Measurements from ENCODE around the gene PIP4K2C. TPM values are rescaled to one million over a fixed set of nuclear protein-coding genes. Genes with fewer than 3 reads are reported as not detected.
"Not testable (repeated sequence)": the region's sequence is repeated elsewhere in the genome, so short reads cannot be mapped to it uniquely, and the experiment has no call there.

PIP4K2C gene
- total RNA-seq, 2 experiments from 2014 or later: 21.4 to 22.2 TPM

GRCh38 chr12:57632958-57633840, 42.2 kb downstream of the PIP4K2C start, which contains the start of gene B4GALNT1:
B4GALNT1 (minus strand) TSS chr12:57633201; CDS start chr12:57632132, 1,069 bp downstream.
- Mint-ChIP-seq H3K9me3 (ENCODE audit: low read depth) (no peaks in the 10 kb centered on the region), H3K4me1 (peaks cover 7% of the 10 kb centered on the region), H3K27ac (no peak within 1 kb of the TSS), H3K4me3 (peak within 1 kb of the TSS; percentile 53), H3K36me3 (no peaks in the 10 kb centered on the region), H3K27me3 (peaks cover 62% of the 10 kb centered on the region)
- DNase-seq (peak; percentile 70), ATAC-seq (peak; percentile 90)
- CTCF ChIA-PET: interaction anchor here (0.6 to 6.8 kb wide), 24 partner anchors 9 to 180 kb away, joined by 3 to 59 read pairs (median 4); partner anchors contain the start of genes GLI1, INHBE and OS9

- CTCF ChIA-PET: interaction anchor here (1.4 to 2.3 kb wide), 3 partner anchors 9 to 53 kb away, joined by 4 to 6 read pairs (median 5); no protein-coding TSS in a partner anchor
- peaks cover 48% of the 10 kb centered on the region for H3K27me3 Mint-ChIP-seq
- not testable (repeated sequence) for H3K4me1 Mint-ChIP-seq; H3K4me3 Mint-ChIP-seq; ATAC-seq; H3K27ac Mint-ChIP-seq; H3K9me3 Mint-ChIP-seq (ENCODE audit: low read depth); DNase-seq; H3K36me3 Mint-ChIP-seq
These were observed 45.7 kb downstream of the PIP4K2C start for GRCh38 chr12:57636731-57637130.

GRCh38 chr12:57637364-57637763, 46.4 kb downstream of the PIP4K2C start:
- DNase-seq: no peak
- no peaks in the 10 kb centered on the region for H3K9me3 Mint-ChIP-seq (ENCODE audit: low read depth)

GRCh38 chr12:57638096-57638495, 47.1 kb downstream of the PIP4K2C start:
- H3K4me1 Mint-ChIP-seq: peaks cover 6% of the 10 kb centered on the region
- CTCF ChIA-PET: interaction anchor here (0.9 to 2.3 kb wide), 8 partner anchors 9 to 179 kb away, joined by 3 to 12 read pairs (median 4); no protein-coding TSS in a partner anchor
- H3K4me3 Mint-ChIP-seq: no peak overlapping the region
- H3K9me3 Mint-ChIP-seq (ENCODE audit: low read depth): no peaks in the 10 kb centered on the region
- no peak overlapping the region for H3K27ac Mint-ChIP-seq
- H3K36me3 Mint-ChIP-seq: peaks cover 1% of the 10 kb centered on the region
- ATAC-seq (no peak), DNase-seq (no peak)
- peaks cover 43% of the 10 kb centered on the region for H3K27me3 Mint-ChIP-seq

More at GRCh38 chr12:57637364-57637763, 46.4 kb downstream of the PIP4K2C start:
- CTCF ChIA-PET: interaction anchor here (0.7 to 2.3 kb wide), 7 partner anchors 8 to 54 kb away, joined by 3 to 12 read pairs (median 5); no protein-coding TSS in a partner anchor
- H3K4me3 Mint-ChIP-seq: no peak overlapping the region
- H3K36me3 Mint-ChIP-seq: peaks cover 1% of the 10 kb centered on the region
- peaks cover 44% of the 10 kb centered on the region for H3K27me3 Mint-ChIP-seq
- peaks cover 6% of the 10 kb centered on the region for H3K4me1 Mint-ChIP-seq
- no peak overlapping the region for H3K27ac Mint-ChIP-seq
- ATAC-seq: no peak

- CTCF ChIA-PET: interaction anchor here (1.2 to 1.4 kb wide), 3 partner anchors 10 to 57 kb away, joined by 3 to 5 read pairs (median 3); no protein-coding TSS in a partner anchor
- no peak overlapping the region for H3K4me3 Mint-ChIP-seq
- ATAC-seq: no peak
- H3K27ac Mint-ChIP-seq: no peak overlapping the region
- no peaks in the 10 kb centered on the region for H3K4me1 Mint-ChIP-seq
- peaks cover 29% of the 10 kb centered on the region for H3K27me3 Mint-ChIP-seq
- H3K36me3 Mint-ChIP-seq: peaks cover 4% of the 10 kb centered on the region
- H3K9me3 Mint-ChIP-seq (ENCODE audit: low read depth): peaks cover 4% of the 10 kb centered on the region
- DNase-seq: no peak
These were observed 49.4 kb downstream of the PIP4K2C start for GRCh38 chr12:57640175-57641042.

GRCh38 chr12:57641699-57642442, 50.9 kb downstream of the PIP4K2C start:
- H3K9me3 Mint-ChIP-seq (ENCODE audit: low read depth): peaks cover 4% of the 10 kb centered on the region

GRCh38 chr12:57645990-57646658, 55.1 kb downstream of the PIP4K2C start:
- H3K27ac Mint-ChIP-seq; H3K9me3 Mint-ChIP-seq (ENCODE audit: low read depth); H3K4me1 Mint-ChIP-seq; H3K27me3 Mint-ChIP-seq; H3K4me3 Mint-ChIP-seq; ATAC-seq; DNase-seq; H3K36me3 Mint-ChIP-seq: not testable (repeated sequence)
- CTCF ChIA-PET: interaction anchor here (0.7 to 2.1 kb wide), 3 partner anchors 13 to 99 kb away, joined by 3 to 8 read pairs (median 3); partner anchors contain the start of genes B4GALNT1 and DCTN2

More at GRCh38 chr12:57641699-57642442, 50.9 kb downstream of the PIP4K2C start:
- peaks cover 6% of the 10 kb centered on the region for H3K36me3 Mint-ChIP-seq
- ATAC-seq: no peak
- no peak for DNase-seq
- CTCF ChIA-PET: interaction anchor here (0.8 to 1.4 kb wide), 6 partner anchors 9 to 100 kb away, joined by 3 to 8 read pairs (median 3); partner anchors contain the start of gene B4GALNT1
- H3K4me1 Mint-ChIP-seq: no peaks in the 10 kb centered on the region
- no peak overlapping the region for H3K27ac Mint-ChIP-seq
- H3K27me3 Mint-ChIP-seq: peaks cover 27% of the 10 kb centered on the region
- H3K4me3 Mint-ChIP-seq: no peak overlapping the region

- ATAC-seq; CTCF ChIA-PET; H3K4me1 Mint-ChIP-seq; H3K4me3 Mint-ChIP-seq; DNase-seq; H3K27me3 Mint-ChIP-seq; H3K9me3 Mint-ChIP-seq (ENCODE audit: low read depth); H3K36me3 Mint-ChIP-seq; H3K27ac Mint-ChIP-seq: not testable (repeated sequence)
These were observed 55.7 kb downstream of the PIP4K2C start for GRCh38 chr12:57646659-57647049.

Other genes with a start within 250 kb of the PIP4K2C start
- 10 to 100 TPM; 53.8 to 82.4 TPM for gene R3HDM2, start 160.1 kb upstream of the PIP4K2C start, total RNA-seq
- gene INHBC, start 156.4 kb upstream of the PIP4K2C start, total RNA-seq: not detected
- under 1 TPM in 1 of 2 experiments, not detected in 1; 0.35 TPM for gene INHBE, start 135.9 kb upstream of the PIP4K2C start, total RNA-seq
- under 1 TPM; 0.52 to 0.53 TPM for gene GLI1, start 131.4 kb upstream of the PIP4K2C start, total RNA-seq
- 100 to 1,000 TPM; 234 to 363 TPM for gene ARHGAP9, start 111.3 kb upstream of the PIP4K2C start, total RNA-seq
- 100 to 1,000 TPM; 283 to 384 TPM for gene MARS1, start 103.1 kb upstream of the PIP4K2C start, total RNA-seq
- gene DDIT3, start 70.7 kb upstream of the PIP4K2C start, total RNA-seq: 10 to 100 TPM; 15.3 to 15.9 TPM
- gene MBD6, start 68.4 kb upstream of the PIP4K2C start, total RNA-seq: 10 to 100 TPM; 80.9 to 85.4 TPM
- gene DCTN2, start 44.0 kb upstream of the PIP4K2C start, total RNA-seq: 10 to 100 TPM; 90.8 to 99.0 TPM
- 1 to 10 TPM; 1.9 to 2.1 TPM for gene KIF5A, start 41.1 kb upstream of the PIP4K2C start, total RNA-seq
- 10 to 100 TPM; 20.8 to 21.2 TPM for gene DTX3, start 13.6 kb downstream of the PIP4K2C start, total RNA-seq
- gene ARHGEF25, start 20.2 kb downstream of the PIP4K2C start, total RNA-seq: under 1 TPM; 0.70 to 0.84 TPM
- gene B4GALNT1, start 42.0 kb downstream of the PIP4K2C start, total RNA-seq: 1 to 10 TPM; 2.4 to 8.2 TPM
- gene OS9, start 102.9 kb downstream of the PIP4K2C start, total RNA-seq: 100 to 1,000 TPM; 117 to 123 TPM
- gene AGAP2, start 147.6 kb downstream of the PIP4K2C start, total RNA-seq: 10 to 100 TPM; 70.7 to 72.7 TPM
- 10 to 100 TPM in 1 of 2 experiments, 1 to 10 TPM in 1; 10.0 to 19.4 TPM for gene TSPAN31, start 153.8 kb downstream of the PIP4K2C start, total RNA-seq
- 100 to 1,000 TPM; 127 to 167 TPM for gene CDK4, start 161.1 kb downstream of the PIP4K2C start, total RNA-seq
- gene MARCHF9, start 163.9 kb downstream of the PIP4K2C start, total RNA-seq: 10 to 100 TPM; 21.0 to 24.9 TPM
- gene CYP27B1, start 175.9 kb downstream of the PIP4K2C start, total RNA-seq: 1 to 10 TPM; 4.5 to 5.4 TPM
- 10 to 100 TPM; 22.1 to 32.1 TPM for gene METTL1, start 180.9 kb downstream of the PIP4K2C start, total RNA-seq
- 1 to 10 TPM; 3.9 to 4.1 TPM for gene EEF1AKMT3, start 181.4 kb downstream of the PIP4K2C start, total RNA-seq
- 10 to 100 TPM; 32.2 to 45.8 TPM for gene TSFM, start 191.6 kb downstream of the PIP4K2C start, total RNA-seq
- 1 to 10 TPM in 1 of 2 experiments, under 1 TPM in 1; 0.79 to 2.0 TPM for gene AVIL, start 227.5 kb downstream of the PIP4K2C start, total RNA-seq

Measured in activated CD8-positive, alpha-beta memory T cell treated with anti-CD3 and anti-CD28 coated beads, Interleukin-2, amount 10 ng/mL, durations not matched to agents 7 days and 5 days (primary cell).